Smooth muscle cell (in vitro differentiated cells): ENCODE measurements around the gene ZBTB46. TPM values are rescaled to one million over a fixed set of nuclear protein-coding genes. Genes with fewer than 3 reads are reported as not detected.

Experiments used
- DNase-seq: peaks from one replicate; lab custom pipeline; 2025; ENCODE audit not compliant: unreplicated experiment; lab: John Stamatoyannopoulos, UW
- H2AFZ ChIP-seq: fragments of 200-600 bp; sonication (generic); 2 replicates; pipeline ENCODE4 v1.6.0; 2016; ENCODE audit warnings: antibody characterized with exemption, low read depth, mild to moderate bottlenecking
- H3F3A ChIP-seq: fragments of 200-600 bp; sonication (generic); 2 replicates; pipeline ENCODE4 v1.6.0; 2017; ENCODE audit warnings: antibody characterized with exemption, low read depth
- H3K27ac ChIP-seq: fragments of 200-600 bp; sonication (generic); 2 replicates; pipeline ENCODE4 v1.5.1; 2016; ENCODE audit warnings: low read depth, mild to moderate bottlenecking
- H3K27me3 ChIP-seq: fragments of 200-600 bp; sonication (generic); 2 replicates; pipeline ENCODE4 v1.6.1; 2016; ENCODE audit warnings: low read depth, mild to moderate bottlenecking
- H3K36me3 ChIP-seq: fragments of 200-600 bp; sonication (generic); 2 replicates; pipeline ENCODE4 v1.5.1; 2016; ENCODE audit warnings: low read depth
- H3K4me1 ChIP-seq: fragments of 200-600 bp; sonication (generic); 2 replicates; pipeline ENCODE4 v1.5.1; 2016; ENCODE audit warnings: low read depth
- H3K4me2 ChIP-seq: fragments of 200-600 bp; sonication (generic); 2 replicates; pipeline ENCODE4 v1.6.0; 2016; ENCODE audit warnings: mild to moderate bottlenecking
- H3K4me3 ChIP-seq: fragments of 200-600 bp; sonication (generic); 2 replicates; pipeline ENCODE4 v1.5.1; 2016; ENCODE audit warnings: mild to moderate bottlenecking
- H3K79me2 ChIP-seq: fragments of 200-600 bp; sonication (generic); 2 replicates; pipeline ENCODE4 v1.6.0; 2016; ENCODE audit warnings: low read depth, mild to moderate bottlenecking
- H3K9ac ChIP-seq: fragments of 200-600 bp; sonication (generic); 2 replicates; pipeline ENCODE4 v1.6.0; 2016; ENCODE audit warnings: low read depth
- H3K9me3 ChIP-seq: fragments of 200-600 bp; sonication (generic); replicated peaks from 2 replicates; pipeline ENCODE4 v1.5.1; 2016; ENCODE audit warnings: low read depth
- H4K20me1 ChIP-seq: fragments of 200-600 bp; sonication (generic); 2 replicates; pipeline ENCODE4 v1.6.0; 2016; ENCODE audit warnings: low read depth
- CTCF ChIP-seq: fragments of 200-600 bp; sonication (generic); IDR thresholded peaks from 2 replicates; pipeline ENCODE4 v1.5.1; 2017; ENCODE audit warnings: borderline replicate concordance, mild to moderate bottlenecking, antibody characterized with exemption; ENCODE audit not compliant: insufficient read depth, poor library complexity, severe bottlenecking
- WGBS: methylation state at CpG from one replicate; pipeline ENCODE4 v1.1.7; 2016; ENCODE audit warnings: low lambda C conversion rate; 5-methylcytosine and 5-hydroxymethylcytosine counted together
- polyA plus RNA-seq: library from polyadenylated mRNA; unstranded; fragments of >200 nt; fragmentation: Nextera tagmentation; extraction: Ambion mirVana; gene quantifications from 2 replicates; pipeline ENCODE4 v1.2.1, GENCODE V29; 2016
- total RNA-seq: library from RNA; depleted of rRNA; stranded (reverse); fragments of >200 nt; gene quantifications from 2 replicates; pipeline ENCODE4 v1.2.3, GENCODE V29; 2014

The ZBTB46 gene
- total and polyA plus RNA-seq, 2 experiments from 2014 or later = 2.3 to 2.7 TPM

- Histone ChIP-seq H2AFZ (no peak overlapping the region), H3K4me2 (no peak overlapping the region), H4K20me1 (no peaks in the 10 kb centered on the region), H3K36me3 (no peaks in the 10 kb centered on the region), H3K27me3 (no peaks in the 10 kb centered on the region), H3F3A (no peaks in the 10 kb centered on the region), H3K4me3 (no peak overlapping the region), H3K4me1 (peaks cover 20% of the 10 kb centered on the region), H3K79me2 (peaks cover 5% of the 10 kb centered on the region), H3K9me3 (no peaks in the 10 kb centered on the region), H3K9ac (no peak overlapping the region), H3K27ac (no peak overlapping the region)
- TF ChIP-seq CTCF = no peak
- 89% methylated on average over 5 of the region's 5 CpGs for WGBS
- DNase-seq = no peak
Observed at GRCh38 chr20:63701051-63701328, 130.1 kb downstream of the ZBTB46 start.

GRCh38 chr20:63700199-63701050, 130.6 kb downstream of the ZBTB46 start:
- H3K36me3 ChIP-seq = no peaks in the 10 kb centered on the region
- H3K9ac ChIP-seq = peak overlapping the region; percentile 91
- no peak for TF ChIP-seq CTCF

GRCh38 chr20:63699466-63700198, 131.4 kb downstream of the ZBTB46 start:
- H3K27me3 ChIP-seq = no peaks in the 10 kb centered on the region
- peak overlapping the region; percentile 97 for H3K27ac ChIP-seq
- H3K36me3 ChIP-seq = no peaks in the 10 kb centered on the region
- no peaks in the 10 kb centered on the region for H4K20me1 ChIP-seq
- no peak overlapping the region for H3K4me3 ChIP-seq
- H3K4me1 ChIP-seq = peaks cover 20% of the 10 kb centered on the region
- H3K9ac ChIP-seq = peak overlapping the region; percentile 91
- no peaks in the 10 kb centered on the region for H3K79me2 ChIP-seq
- WGBS = 89% methylated on average over 21 of the region's 24 CpGs
- DNase-seq = no peak
- H2AFZ ChIP-seq = no peak overlapping the region
- no peak for TF ChIP-seq CTCF
- H3F3A ChIP-seq = no peaks in the 10 kb centered on the region
- no peaks in the 10 kb centered on the region for H3K9me3 ChIP-seq
- peak overlapping the region; percentile 83 for H3K4me2 ChIP-seq

More at GRCh38 chr20:63700199-63701050, 130.6 kb downstream of the ZBTB46 start:
- H4K20me1 ChIP-seq = no peaks in the 10 kb centered on the region
- no peaks in the 10 kb centered on the region for H3F3A ChIP-seq
- WGBS = 95% methylated on average over 39 of the region's 43 CpGs
- no peaks in the 10 kb centered on the region for H3K79me2 ChIP-seq
- H3K27me3 ChIP-seq = no peaks in the 10 kb centered on the region
- no peaks in the 10 kb centered on the region for H3K9me3 ChIP-seq
- no peak overlapping the region for H3K27ac ChIP-seq
- H3K4me1 ChIP-seq = peaks cover 20% of the 10 kb centered on the region
- no peak overlapping the region for H3K4me3 ChIP-seq
- H3K4me2 ChIP-seq = no peak overlapping the region
- no peak for DNase-seq
- H2AFZ ChIP-seq = no peak overlapping the region
